ENCODE results near the gene PKN2.

The PKN2 gene

GRCh38 chr1:88655140-88655539 is 28.9 kb upstream of the PKN2 start:
- Histone ChIP-seq H3K36me3 (ENCODE audit: control insufficient read depth, insufficient read depth, low read length, severe bottlenecking) (no peaks in the 10 kb centered on the region), H3K9me3 (ENCODE audit: control insufficient read depth, low read length) (no peaks in the 10 kb centered on the region), H3K9ac (ENCODE audit: low read length) (no peak overlapping the region), H3K4me3 (ENCODE audit: low read length) (no peak overlapping the region), H3K27me3 (replicated peaks; ENCODE audit: control insufficient read depth, insufficient read depth, low read length) (no peaks in the 10 kb centered on the region), H3K4me1 (ENCODE audit: control insufficient read depth, insufficient read depth, low read length) (no peaks in the 10 kb centered on the region)
- no peak for DNase-seq (ENCODE audit: low read depth)

- Histone ChIP-seq H3K27me3 (replicated peaks; ENCODE audit: control insufficient read depth, insufficient read depth, low read length) (no peaks in the 10 kb centered on the region), H3K9me3 (ENCODE audit: control insufficient read depth, low read length) (no peaks in the 10 kb centered on the region), H3K4me1 (ENCODE audit: control insufficient read depth, insufficient read depth, low read length) (no peaks in the 10 kb centered on the region), H3K36me3 (ENCODE audit: control insufficient read depth, insufficient read depth, low read length, severe bottlenecking) (no peaks in the 10 kb centered on the region), H3K4me3 (ENCODE audit: low read length) (no peak overlapping the region), H3K9ac (ENCODE audit: low read length) (no peak overlapping the region)
- peak; percentile 79 for DNase-seq (ENCODE audit: low read depth)
Observed at GRCh38 chr1:88655685-88656299, 28.3 kb upstream of the PKN2 start.

GRCh38 chr1:88658419-88658818 is 25.7 kb upstream of the PKN2 start:
- no peaks in the 10 kb centered on the region for H3K27me3 ChIP-seq (replicated peaks; ENCODE audit: control insufficient read depth, insufficient read depth, low read length)
- no peaks in the 10 kb centered on the region for H3K36me3 ChIP-seq (ENCODE audit: control insufficient read depth, insufficient read depth, low read length, severe bottlenecking)
- H3K9me3 ChIP-seq (ENCODE audit: control insufficient read depth, low read length), result no peaks in the 10 kb centered on the region
- H3K4me1 ChIP-seq (ENCODE audit: control insufficient read depth, insufficient read depth, low read length), result no peaks in the 10 kb centered on the region
- no peak for DNase-seq (ENCODE audit: low read depth)
- no peak overlapping the region for H3K4me3 ChIP-seq (ENCODE audit: low read length)
- H3K9ac ChIP-seq (ENCODE audit: low read length), result no peak overlapping the region

GRCh38 chr1:88659552-88659951 is 24.5 kb upstream of the PKN2 start:
- H3K9ac ChIP-seq (ENCODE audit: low read length), result no peak overlapping the region
- H3K9me3 ChIP-seq (ENCODE audit: control insufficient read depth, low read length), result no peaks in the 10 kb centered on the region
- H3K4me1 ChIP-seq (ENCODE audit: control insufficient read depth, insufficient read depth, low read length), result no peaks in the 10 kb centered on the region
- no peaks in the 10 kb centered on the region for H3K27me3 ChIP-seq (replicated peaks; ENCODE audit: control insufficient read depth, insufficient read depth, low read length)
- no peak for DNase-seq (ENCODE audit: low read depth)
- no peaks in the 10 kb centered on the region for H3K36me3 ChIP-seq (ENCODE audit: control insufficient read depth, insufficient read depth, low read length, severe bottlenecking)
- no peak overlapping the region for H3K4me3 ChIP-seq (ENCODE audit: low read length)

GRCh38 chr1:88661188-88661587 is 22.9 kb upstream of the PKN2 start:
- H3K36me3 ChIP-seq (ENCODE audit: control insufficient read depth, insufficient read depth, low read length, severe bottlenecking), result no peaks in the 10 kb centered on the region
- no peaks in the 10 kb centered on the region for H3K4me1 ChIP-seq (ENCODE audit: control insufficient read depth, insufficient read depth, low read length)
- H3K9me3 ChIP-seq (ENCODE audit: control insufficient read depth, low read length), result no peaks in the 10 kb centered on the region
- no peak for DNase-seq (ENCODE audit: low read depth)
- H3K4me3 ChIP-seq (ENCODE audit: low read length), result no peak overlapping the region
- H3K27me3 ChIP-seq (replicated peaks; ENCODE audit: control insufficient read depth, insufficient read depth, low read length), result no peaks in the 10 kb centered on the region
- peak overlapping the region; percentile 29 for H3K9ac ChIP-seq (ENCODE audit: low read length)

GRCh38 chr1:88661951-88662699 is 21.9 kb upstream of the PKN2 start:
- Histone ChIP-seq H3K27me3 (replicated peaks; ENCODE audit: control insufficient read depth, insufficient read depth, low read length) (no peaks in the 10 kb centered on the region), H3K4me1 (ENCODE audit: control insufficient read depth, insufficient read depth, low read length) (no peaks in the 10 kb centered on the region), H3K9me3 (ENCODE audit: control insufficient read depth, low read length) (no peaks in the 10 kb centered on the region), H3K4me3 (ENCODE audit: low read length) (no peak overlapping the region), H3K36me3 (ENCODE audit: control insufficient read depth, insufficient read depth, low read length, severe bottlenecking) (no peaks in the 10 kb centered on the region), H3K9ac (ENCODE audit: low read length) (no peak overlapping the region)
- no peak for DNase-seq (ENCODE audit: low read depth)

- Histone ChIP-seq H3K4me3 (ENCODE audit: low read length) (no peak overlapping the region), H3K9me3 (ENCODE audit: control insufficient read depth, low read length) (no peaks in the 10 kb centered on the region), H3K4me1 (ENCODE audit: control insufficient read depth, insufficient read depth, low read length) (no peaks in the 10 kb centered on the region), H3K9ac (ENCODE audit: low read length) (no peak overlapping the region), H3K36me3 (ENCODE audit: control insufficient read depth, insufficient read depth, low read length, severe bottlenecking) (no peaks in the 10 kb centered on the region), H3K27me3 (replicated peaks; ENCODE audit: control insufficient read depth, insufficient read depth, low read length) (no peaks in the 10 kb centered on the region)
- no peak for DNase-seq (ENCODE audit: low read depth)
Observed at GRCh38 chr1:88662723-88663122, 21.4 kb upstream of the PKN2 start.

GRCh38 chr1:88668405-88668804 is 15.7 kb upstream of the PKN2 start:
- Histone ChIP-seq H3K4me1 (ENCODE audit: control insufficient read depth, insufficient read depth, low read length) (peaks cover 8% of the 10 kb centered on the region), H3K9ac (ENCODE audit: low read length) (no peak overlapping the region), H3K36me3 (ENCODE audit: control insufficient read depth, insufficient read depth, low read length, severe bottlenecking) (no peaks in the 10 kb centered on the region), H3K27me3 (replicated peaks; ENCODE audit: control insufficient read depth, insufficient read depth, low read length) (no peaks in the 10 kb centered on the region), H3K9me3 (ENCODE audit: control insufficient read depth, low read length) (no peaks in the 10 kb centered on the region), H3K4me3 (ENCODE audit: low read length) (no peak overlapping the region)
- DNase-seq (ENCODE audit: low read depth), result no peak

- Histone ChIP-seq H3K4me1 (ENCODE audit: control insufficient read depth, insufficient read depth, low read length) (peaks cover 10% of the 10 kb centered on the region), H3K9ac (ENCODE audit: low read length) (no peak overlapping the region), H3K36me3 (ENCODE audit: control insufficient read depth, insufficient read depth, low read length, severe bottlenecking) (no peaks in the 10 kb centered on the region), H3K27me3 (replicated peaks; ENCODE audit: control insufficient read depth, insufficient read depth, low read length) (no peaks in the 10 kb centered on the region), H3K4me3 (ENCODE audit: low read length) (no peak overlapping the region), H3K9me3 (ENCODE audit: control insufficient read depth, low read length) (no peaks in the 10 kb centered on the region)
- no peak for DNase-seq (ENCODE audit: low read depth)
Observed at GRCh38 chr1:88670462-88670861, 13.6 kb upstream of the PKN2 start.

GRCh38 chr1:88673446-88673845 is 10.6 kb upstream of the PKN2 start:
- no peaks in the 10 kb centered on the region for H3K27me3 ChIP-seq (replicated peaks; ENCODE audit: control insufficient read depth, insufficient read depth, low read length)
- peaks cover 10% of the 10 kb centered on the region for H3K4me1 ChIP-seq (ENCODE audit: control insufficient read depth, insufficient read depth, low read length)
- no peak overlapping the region for H3K9ac ChIP-seq (ENCODE audit: low read length)
- no peak overlapping the region for H3K4me3 ChIP-seq (ENCODE audit: low read length)
- peak; percentile 15 for DNase-seq (ENCODE audit: low read depth)
- H3K36me3 ChIP-seq (ENCODE audit: control insufficient read depth, insufficient read depth, low read length, severe bottlenecking), result no peaks in the 10 kb centered on the region
- H3K9me3 ChIP-seq (ENCODE audit: control insufficient read depth, low read length), result no peaks in the 10 kb centered on the region

- Histone ChIP-seq H3K9me3 (ENCODE audit: control insufficient read depth, low read length) (no peaks in the 10 kb centered on the region), H3K4me1 (ENCODE audit: control insufficient read depth, insufficient read depth, low read length) (peaks cover 7% of the 10 kb centered on the region), H3K36me3 (ENCODE audit: control insufficient read depth, insufficient read depth, low read length, severe bottlenecking) (no peaks in the 10 kb centered on the region), H3K4me3 (ENCODE audit: low read length) (no peak overlapping the region), H3K9ac (ENCODE audit: low read length) (no peak overlapping the region), H3K27me3 (replicated peaks; ENCODE audit: control insufficient read depth, insufficient read depth, low read length) (no peaks in the 10 kb centered on the region)
- DNase-seq (ENCODE audit: low read depth), result no peak
Observed at GRCh38 chr1:88678405-88678804, 5.7 kb upstream of the PKN2 start.

- DNase-seq (ENCODE audit: low read depth), result no peak
- H3K4me1 ChIP-seq (ENCODE audit: control insufficient read depth, insufficient read depth, low read length), result peaks cover 5% of the 10 kb centered on the region
- no peaks in the 10 kb centered on the region for H3K36me3 ChIP-seq (ENCODE audit: control insufficient read depth, insufficient read depth, low read length, severe bottlenecking)
Observed at GRCh38 chr1:88680471-88680870, 3.6 kb upstream of the PKN2 start.

More at GRCh38 chr1:88680471-88680870, 3.6 kb upstream of the PKN2 start:
- H3K9me3 ChIP-seq (ENCODE audit: control insufficient read depth, low read length), result no peaks in the 10 kb centered on the region
- no peak overlapping the region for H3K4me3 ChIP-seq (ENCODE audit: low read length)
- H3K9ac ChIP-seq (ENCODE audit: low read length), result no peak overlapping the region
- no peaks in the 10 kb centered on the region for H3K27me3 ChIP-seq (replicated peaks; ENCODE audit: control insufficient read depth, insufficient read depth, low read length)

Data from adipocyte (in vitro differentiated cells).